H9 (cell line): ENCODE measurements around the gene STK32C. TPM values are rescaled to one million over a fixed set of nuclear protein-coding genes. Genes with fewer than 3 reads are reported as not detected.

ENCODE experiments used
- DNase-seq: peaks from one replicate; pipeline ENCODE4 v3.0.0-alpha.2; 2017
- H2AFZ ChIP-seq: one replicate; pipeline ENCODE4 v1.6.1; 2013; ENCODE audit warnings: mild to moderate bottlenecking, low read length, control low read depth, moderate library complexity
- H2AK5ac ChIP-seq: 2 replicates; pipeline ENCODE4 v1.6.1; 2013; ENCODE audit warnings: low read length, control low read depth, mixed read lengths; ENCODE audit not compliant: insufficient read length
- H2BK120ac ChIP-seq: one replicate; pipeline ENCODE4 v1.6.1; 2013; ENCODE audit warnings: low read depth, mild to moderate bottlenecking, low read length, control low read depth, inconsistent platforms; ENCODE audit not compliant: poor library complexity, severe bottlenecking
- H2BK12ac ChIP-seq: 2 replicates; pipeline ENCODE4 v1.6.1; 2013; ENCODE audit warnings: low read length, control low read depth, mixed read lengths, low read depth; ENCODE audit not compliant: insufficient read length
- H2BK15ac ChIP-seq: 2 replicates; pipeline ENCODE4 v1.6.1; 2013; ENCODE audit warnings: low read depth, low read length, control low read depth
- H2BK20ac ChIP-seq: one replicate; pipeline ENCODE4 v1.6.1; 2013; ENCODE audit warnings: low read depth, mild to moderate bottlenecking, low read length, control low read depth, inconsistent platforms; ENCODE audit not compliant: poor library complexity, severe bottlenecking
- H2BK5ac ChIP-seq: 2 replicates; pipeline ENCODE4 v1.6.1; 2013; ENCODE audit warnings: low read length, control low read depth, mixed read lengths; ENCODE audit not compliant: insufficient read length
- H3K14ac ChIP-seq: 2 replicates; pipeline ENCODE4 v1.6.1; 2013; ENCODE audit warnings: low read length, control low read depth; ENCODE audit not compliant: insufficient read depth
- H3K18ac ChIP-seq: 2 replicates; pipeline ENCODE4 v1.6.1; 2013; ENCODE audit warnings: low read depth, mild to moderate bottlenecking, mixed read lengths, low read length, control low read depth; ENCODE audit not compliant: insufficient read length
- H3K23ac ChIP-seq: 2 replicates; pipeline ENCODE4 v1.6.1; 2013; ENCODE audit warnings: low read length, control low read depth, mixed read lengths, low read depth; ENCODE audit not compliant: insufficient read length
- H3K23me2 ChIP-seq: 2 replicates; pipeline ENCODE4 v1.6.1; 2013; ENCODE audit warnings: low read depth, mild to moderate bottlenecking, mixed read lengths, low read length, control low read depth; ENCODE audit not compliant: insufficient read length, poor library complexity, severe bottlenecking
- H3K27ac ChIP-seq: 2 replicates; pipeline ENCODE4 v1.5.1; 2013; ENCODE audit warnings: low read length, control low read depth, mixed read lengths, low read depth; ENCODE audit not compliant: insufficient read length
- H3K27me3 ChIP-seq: 2 replicates; pipeline ENCODE4 v1.6.1; 2013; ENCODE audit warnings: low read length, control low read depth, inconsistent platforms; ENCODE audit not compliant: insufficient read depth
- H3K4ac ChIP-seq: 2 replicates; pipeline ENCODE4 v1.6.1; 2013; ENCODE audit warnings: low read depth, mild to moderate bottlenecking, control low read depth, inconsistent platforms, low read length, moderate library complexity
- H3K4me1 ChIP-seq: 2 replicates; pipeline ENCODE4 v1.6.1; 2013; ENCODE audit warnings: low read length, control low read depth, inconsistent platforms; ENCODE audit not compliant: insufficient read depth
- H3K4me2 ChIP-seq: 2 replicates; pipeline ENCODE4 v1.6.1; 2013; ENCODE audit warnings: low read length, control low read depth, mixed read lengths; ENCODE audit not compliant: insufficient read length, insufficient read depth
- H3K56ac ChIP-seq: 2 replicates; pipeline ENCODE4 v1.6.1; 2013; ENCODE audit warnings: low read depth, mild to moderate bottlenecking, mixed read lengths, low read length, control low read depth; ENCODE audit not compliant: insufficient read length
- H3K79me1 ChIP-seq: 2 replicates; pipeline ENCODE4 v1.6.1; 2013; ENCODE audit warnings: low read depth, mild to moderate bottlenecking, moderate library complexity, low read length, control low read depth, inconsistent platforms; ENCODE audit not compliant: insufficient read depth, poor library complexity, severe bottlenecking
- H3K79me2 ChIP-seq: 2 replicates; pipeline ENCODE4 v1.6.1; 2013; ENCODE audit warnings: low read length, control low read depth, inconsistent platforms; ENCODE audit not compliant: insufficient read depth
- H3K9ac ChIP-seq: 2 replicates; pipeline ENCODE4 v1.6.1; 2013; ENCODE audit warnings: low read length, control low read depth, mixed read lengths; ENCODE audit not compliant: insufficient read length; ENCODE audit errors: extremely low read depth
- H3K9me3 ChIP-seq: one replicate; pipeline ENCODE4 v1.6.1; 2013; ENCODE audit warnings: low read depth, low read length, inconsistent platforms; ENCODE audit not compliant: control insufficient read depth
- H3T11ph ChIP-seq: one replicate; pipeline ENCODE4 v1.6.1; 2013; ENCODE audit warnings: mild to moderate bottlenecking, low read length, control low read depth, inconsistent platforms
- H4K20me1 ChIP-seq: one replicate; pipeline ENCODE4 v1.6.1; 2013; ENCODE audit not compliant: control insufficient read depth, insufficient read length, insufficient read depth
- H4K5ac ChIP-seq: 2 replicates; pipeline ENCODE4 v1.6.1; 2013; ENCODE audit warnings: low read depth, mild to moderate bottlenecking, mixed read lengths, low read length, control low read depth; ENCODE audit not compliant: insufficient read length
- H4K8ac ChIP-seq: replicated peaks from 2 replicates; pipeline ENCODE4 v1.6.1; 2013; ENCODE audit warnings: low read length, control low read depth, mixed read lengths, low read depth; ENCODE audit not compliant: insufficient read length
- H4K91ac ChIP-seq: 2 replicates; pipeline ENCODE4 v1.6.1; 2013; ENCODE audit warnings: low read depth, mild to moderate bottlenecking, moderate library complexity, mixed read lengths, low read length, control low read depth; ENCODE audit not compliant: insufficient read length
- H3K27ac Mint-ChIP-seq, 3 experiments: 2 replicates in 2 of 3; 3 replicates in 1 of 3; pipeline ENCODE4 v1.8.0; 2020 to 2021; ENCODE audit warnings: mixed read lengths in 3 of 3, mild to moderate bottlenecking in 1 of 3, moderate library complexity in 1 of 3
- H3K27me3 Mint-ChIP-seq: 2 replicates; pipeline ENCODE4 v1.8.0; 2021; ENCODE audit warnings: low read depth, mild to moderate bottlenecking, moderate library complexity, mixed read lengths
- H3K36me3 Mint-ChIP-seq, 3 experiments: 2 replicates in 2 of 3; 3 replicates in 1 of 3; pipeline ENCODE4 v1.8.0; 2020 to 2021; ENCODE audit warnings: low read depth in 3 of 3, mixed read lengths in 3 of 3; ENCODE audit not compliant: insufficient read depth in 1 of 3
- H3K4me1 Mint-ChIP-seq, 2 experiments: 2 replicates each; pipeline ENCODE4 v1.8.0; 2020; ENCODE audit warnings: mixed read lengths in 2 of 2
- H3K4me3 Mint-ChIP-seq, 2 experiments: 2 replicates in 1 of 2; 3 replicates in 1 of 2; pipeline ENCODE4 v1.8.0; 2020 to 2021; ENCODE audit warnings: mild to moderate bottlenecking in 2 of 2, mixed read lengths in 2 of 2, moderate library complexity in 1 of 2
- H3K9me3 Mint-ChIP-seq, 2 experiments: 2 replicates in 1 of 2; 3 replicates in 1 of 2; pipeline ENCODE4 v1.8.0; 2020; ENCODE audit warnings: mild to moderate bottlenecking in 2 of 2, mixed read lengths in 2 of 2, moderate library complexity in 1 of 2
- WGBS: extraction: QIAGEN DNeasy Blood & Tissue Kit; methylation state at CpG from one replicate; pipeline ENCODE4 v1.1.7; 2013; ENCODE audit warnings: missing lambda C conversion rate, low lambda C conversion rate, mixed read lengths; ENCODE audit not compliant: insufficient read length; ENCODE audit errors: extremely low coverage; 5-methylcytosine and 5-hydroxymethylcytosine counted together
- total RNA-seq: library from RNA; stranded (reverse); gene quantifications from 2 replicates; pipeline ENCODE4 v1.2.1, GENCODE V29; 2021
- TF ChIP-seq, protein P1 (sequence below): fragments of 200-600 bp; sonication (generic); conservative IDR thresholded peaks from 3 replicates; pipeline ENCODE4 v1.8.0; 2021; ENCODE audit warnings: antibody characterized with exemption, mild to moderate bottlenecking

Gene STK32C
- total RNA-seq, 1 experiment from 2014 or later: 11.3 TPM

- H3K4me3 Mint-ChIP-seq: no peak overlapping the region
Observed at GRCh38 chr10:132181691-132182425, 125.9 kb downstream of the STK32C start.

More at GRCh38 chr10:132181691-132182425, 125.9 kb downstream of the STK32C start:
- Histone ChIP-seq H4K5ac (no peak overlapping the region), H2BK20ac (no peak overlapping the region), H3K23ac (no peak overlapping the region), H3K14ac (no peak overlapping the region; the same call in 1 of the 2 replicates), H2BK15ac (no peak overlapping the region), H3K79me2 (no peaks in the 10 kb centered on the region), H3K4ac (no peak overlapping the region), H4K20me1 (peaks cover 2% of the 10 kb centered on the region), H2BK120ac (no peak overlapping the region), H3K9ac (no peak overlapping the region), H3K27ac (no peak overlapping the region), H3K23me2 (peaks cover 10% of the 10 kb centered on the region), H4K91ac (no peak overlapping the region), H2AK5ac (no peak overlapping the region), H3K18ac (no peak overlapping the region), H4K8ac (no peak overlapping the region), H3K4me1 (no peaks in the 10 kb centered on the region), H3K9me3 (no peaks in the 10 kb centered on the region), H2BK5ac (no peak overlapping the region), H3K27me3 (peaks cover 9% of the 10 kb centered on the region; the same call in 1 of the 2 replicates), H3T11ph (no peak overlapping the region), H3K56ac (no peak overlapping the region), H3K79me1 (no peaks in the 10 kb centered on the region), H2AFZ (no peak overlapping the region), H3K4me2 (no peak overlapping the region), H2BK12ac (no peak overlapping the region)
- H3K9me3 Mint-ChIP-seq: peaks cover 0 to 4% of the 10 kb centered on the region in 2 experiments; a peak in 1 of 5 replicates
- no peak overlapping the region for H3K27ac Mint-ChIP-seq
- H3K27me3 Mint-ChIP-seq: peaks cover 78% of the 10 kb centered on the region
- H3K36me3 Mint-ChIP-seq: no peaks in the 10 kb centered on the region; a peak in 1 of 7 replicates
- DNase-seq: no peak
- no CpG with 5 or more reads among the region's 25 CpGs for WGBS
- peaks cover 0 to 3% of the 10 kb centered on the region in 2 experiments; a peak in 1 of 4 replicates for H3K4me1 Mint-ChIP-seq
- TF ChIP-seq, protein P1, sequence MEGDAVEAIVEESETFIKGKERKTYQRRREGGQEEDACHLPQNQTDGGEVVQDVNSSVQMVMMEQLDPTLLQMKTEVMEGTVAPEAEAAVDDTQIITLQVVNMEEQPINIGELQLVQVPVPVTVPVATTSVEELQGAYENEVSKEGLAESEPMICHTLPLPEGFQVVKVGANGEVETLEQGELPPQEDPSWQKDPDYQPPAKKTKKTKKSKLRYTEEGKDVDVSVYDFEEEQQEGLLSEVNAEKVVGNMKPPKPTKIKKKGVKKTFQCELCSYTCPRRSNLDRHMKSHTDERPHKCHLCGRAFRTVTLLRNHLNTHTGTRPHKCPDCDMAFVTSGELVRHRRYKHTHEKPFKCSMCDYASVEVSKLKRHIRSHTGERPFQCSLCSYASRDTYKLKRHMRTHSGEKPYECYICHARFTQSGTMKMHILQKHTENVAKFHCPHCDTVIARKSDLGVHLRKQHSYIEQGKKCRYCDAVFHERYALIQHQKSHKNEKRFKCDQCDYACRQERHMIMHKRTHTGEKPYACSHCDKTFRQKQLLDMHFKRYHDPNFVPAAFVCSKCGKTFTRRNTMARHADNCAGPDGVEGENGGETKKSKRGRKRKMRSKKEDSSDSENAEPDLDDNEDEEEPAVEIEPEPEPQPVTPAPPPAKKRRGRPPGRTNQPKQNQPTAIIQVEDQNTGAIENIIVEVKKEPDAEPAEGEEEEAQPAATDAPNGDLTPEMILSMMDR: no peak
